GM12872 (cell line): Measurements from ENCODE around the gene APC2.

ENCODE experiments used
- TF ChIP-seq, protein P1 (sequence below): IDR thresholded peaks from 3 replicates; pipeline ENCODE4 v1.5.1; 2011; ENCODE audit warnings: low read depth, mild to moderate bottlenecking, low read length, moderate library complexity; ENCODE audit not compliant: insufficient read depth

The APC2 gene

DNA sequence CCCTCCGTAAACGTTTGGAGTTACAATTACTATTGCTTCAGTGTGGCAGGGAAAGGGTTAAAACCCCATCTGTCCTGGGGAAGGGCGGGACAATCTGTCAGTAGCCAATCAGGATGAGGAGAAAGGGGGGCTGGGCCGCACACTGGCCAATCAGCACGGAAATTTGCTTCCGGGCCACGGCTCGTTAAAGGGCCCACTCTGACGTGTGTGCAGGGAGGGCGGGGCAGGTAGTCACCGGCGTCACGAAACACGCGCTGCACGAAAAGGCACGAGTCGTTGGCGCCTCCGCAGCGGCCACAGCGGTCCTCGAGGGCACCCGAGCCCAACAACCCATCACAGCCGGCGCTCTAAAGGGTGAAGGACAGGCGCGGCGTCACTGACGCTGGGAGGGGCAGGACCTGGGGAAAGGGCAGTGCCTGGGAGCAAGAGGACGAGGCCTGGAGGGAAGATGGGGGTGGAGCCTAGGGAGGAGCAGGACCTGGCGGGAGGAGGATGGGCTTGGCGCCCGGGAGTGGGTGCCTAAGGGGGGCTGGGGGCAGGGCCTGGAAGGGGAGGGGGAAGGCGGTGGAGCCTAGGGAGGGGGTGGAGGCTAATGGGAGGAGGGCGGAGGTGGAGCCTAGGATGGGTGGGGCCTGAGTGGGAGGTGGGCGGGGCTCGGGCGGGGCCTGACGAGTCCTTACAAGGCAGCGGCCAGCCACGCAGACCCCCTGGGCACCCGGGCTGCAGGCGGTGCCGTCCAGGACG, 58.0 kb downstream of the APC2 start:
- TF ChIP-seq, protein P1, sequence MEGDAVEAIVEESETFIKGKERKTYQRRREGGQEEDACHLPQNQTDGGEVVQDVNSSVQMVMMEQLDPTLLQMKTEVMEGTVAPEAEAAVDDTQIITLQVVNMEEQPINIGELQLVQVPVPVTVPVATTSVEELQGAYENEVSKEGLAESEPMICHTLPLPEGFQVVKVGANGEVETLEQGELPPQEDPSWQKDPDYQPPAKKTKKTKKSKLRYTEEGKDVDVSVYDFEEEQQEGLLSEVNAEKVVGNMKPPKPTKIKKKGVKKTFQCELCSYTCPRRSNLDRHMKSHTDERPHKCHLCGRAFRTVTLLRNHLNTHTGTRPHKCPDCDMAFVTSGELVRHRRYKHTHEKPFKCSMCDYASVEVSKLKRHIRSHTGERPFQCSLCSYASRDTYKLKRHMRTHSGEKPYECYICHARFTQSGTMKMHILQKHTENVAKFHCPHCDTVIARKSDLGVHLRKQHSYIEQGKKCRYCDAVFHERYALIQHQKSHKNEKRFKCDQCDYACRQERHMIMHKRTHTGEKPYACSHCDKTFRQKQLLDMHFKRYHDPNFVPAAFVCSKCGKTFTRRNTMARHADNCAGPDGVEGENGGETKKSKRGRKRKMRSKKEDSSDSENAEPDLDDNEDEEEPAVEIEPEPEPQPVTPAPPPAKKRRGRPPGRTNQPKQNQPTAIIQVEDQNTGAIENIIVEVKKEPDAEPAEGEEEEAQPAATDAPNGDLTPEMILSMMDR, result no peak

DNA sequence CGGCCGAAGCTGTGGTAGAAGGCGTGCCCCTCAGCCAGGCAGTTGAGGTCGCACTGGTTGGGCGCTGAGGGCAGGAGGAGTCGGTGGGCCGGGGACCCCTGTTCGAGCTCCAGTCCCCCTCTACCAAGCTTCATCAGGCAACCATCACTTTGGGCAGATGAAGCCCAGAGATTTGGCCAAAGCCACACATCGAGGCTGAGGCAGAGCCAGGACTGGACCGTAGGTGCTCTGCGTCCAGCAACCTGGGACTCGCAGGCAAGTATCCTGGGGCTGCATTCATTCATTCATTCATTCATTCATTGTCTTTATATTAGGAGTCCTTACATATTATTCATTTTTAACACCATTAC, 58.6 kb downstream of the APC2 start:
- TF ChIP-seq, protein P1, result no peak

- TF ChIP-seq, protein P1, result no peak
These were observed 59.9 kb downstream of the APC2 start for GRCh38 chr19:1509602-1510441.

DNA sequence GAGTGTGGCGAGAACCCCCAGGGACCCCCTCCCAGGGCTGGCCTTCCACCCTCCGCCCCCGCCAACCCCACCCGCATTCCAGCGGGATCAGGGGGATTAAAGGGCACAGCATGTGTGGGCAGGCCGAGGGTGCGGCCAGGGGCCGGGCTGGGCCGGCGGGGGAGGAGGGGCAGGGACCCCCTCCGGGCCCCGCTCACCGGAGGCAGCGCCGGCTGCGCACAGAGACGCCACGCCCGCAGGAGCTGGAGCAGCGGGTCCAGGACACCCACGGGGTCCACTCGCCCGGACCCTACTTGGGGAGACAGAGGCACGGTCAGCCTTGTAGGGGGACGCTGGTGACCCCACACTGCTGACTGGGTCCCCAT, 60.5 kb downstream of the APC2 start:
- TF ChIP-seq, protein P1, result no peak

- TF ChIP-seq, protein P1, result no peak
These were observed 60.9 kb downstream of the APC2 start for GRCh38 chr19:1510807-1511206.

GRCh38 chr19:1511318-1512317, 61.7 kb downstream of the APC2 start:
- TF ChIP-seq, protein P1, result no peak
